Astrocyte of the spinal cord (primary cell): ENCODE measurements around the gene PDXP.

ENCODE experiments used
- DNase-seq: peaks from one replicate; pipeline ENCODE4 v3.0.0; 2011; ENCODE audit warnings: low read depth, low spot score
- H3K4me3 ChIP-seq: 2 replicates; pipeline ENCODE4 v1.5.1; 2011; ENCODE audit warnings: low read depth, mild to moderate bottlenecking, low read length, moderate library complexity
- CTCF ChIP-seq: IDR thresholded peaks from 2 replicates; pipeline ENCODE4 v1.5.1; 2012; ENCODE audit warnings: low read depth, mild to moderate bottlenecking, low read length, inconsistent platforms
- in situ Hi-C: cut with HindIII; loops from 2 replicates; pipeline ENCODE4 v1.10.0; 2017; ENCODE audit warnings: low sequenced_read_pairs

Gene PDXP

GRCh38 chr22:37617431-37617830, 41.1 kb upstream of the PDXP start:
- no peak for TF ChIP-seq CTCF
- H3K4me3 ChIP-seq, result no peak overlapping the region
- in situ Hi-C loops, result no loop called here
- DNase-seq, result no peak

- TF ChIP-seq CTCF, result no peak
- in situ Hi-C loops, result no loop called here
- no peak for DNase-seq
- H3K4me3 ChIP-seq, result no peak overlapping the region
Measured at GRCh38 chr22:37618072-37618656, 40.4 kb upstream of the PDXP start.

GRCh38 chr22:37618674-37619073, 39.8 kb upstream of the PDXP start:
- DNase-seq, result no peak
- in situ Hi-C loops, result no loop called here
- H3K4me3 ChIP-seq, result no peak overlapping the region
- no peak for TF ChIP-seq CTCF

GRCh38 chr22:37619991-37620390, 38.5 kb upstream of the PDXP start:
- H3K4me3 ChIP-seq, result no peak overlapping the region
- no peak for DNase-seq
- TF ChIP-seq CTCF, result no peak
- in situ Hi-C loops, result no loop called here

GRCh38 chr22:37621352-37621860, 37.1 kb upstream of the PDXP start:
- H3K4me3 ChIP-seq, result no peak overlapping the region
- no peak for TF ChIP-seq CTCF
- no peak for DNase-seq
- in situ Hi-C loops, result no loop called here

- H3K4me3 ChIP-seq, result no peak overlapping the region
- in situ Hi-C loops, result no loop called here
- peak; percentile 36 for DNase-seq
- peak; percentile 77 for TF ChIP-seq CTCF
Measured at GRCh38 chr22:37623075-37624016, 35.2 kb upstream of the PDXP start.
